ENCODE data around the gene ZNF177.

Gene ZNF177

GRCh38 chr19:9353011-9353410, 9.8 kb upstream of the ZNF177 start:
- H2AFZ ChIP-seq (ENCODE audit: low read length) = no peak overlapping the region
- no peaks in the 10 kb centered on the region for H3K36me3 ChIP-seq (ENCODE audit: insufficient read depth, low read length)
- H3K9ac ChIP-seq (ENCODE audit: low read depth, low read length, poor library complexity, severe bottlenecking) = no peak overlapping the region
- TF ChIP-seq, protein P1, sequence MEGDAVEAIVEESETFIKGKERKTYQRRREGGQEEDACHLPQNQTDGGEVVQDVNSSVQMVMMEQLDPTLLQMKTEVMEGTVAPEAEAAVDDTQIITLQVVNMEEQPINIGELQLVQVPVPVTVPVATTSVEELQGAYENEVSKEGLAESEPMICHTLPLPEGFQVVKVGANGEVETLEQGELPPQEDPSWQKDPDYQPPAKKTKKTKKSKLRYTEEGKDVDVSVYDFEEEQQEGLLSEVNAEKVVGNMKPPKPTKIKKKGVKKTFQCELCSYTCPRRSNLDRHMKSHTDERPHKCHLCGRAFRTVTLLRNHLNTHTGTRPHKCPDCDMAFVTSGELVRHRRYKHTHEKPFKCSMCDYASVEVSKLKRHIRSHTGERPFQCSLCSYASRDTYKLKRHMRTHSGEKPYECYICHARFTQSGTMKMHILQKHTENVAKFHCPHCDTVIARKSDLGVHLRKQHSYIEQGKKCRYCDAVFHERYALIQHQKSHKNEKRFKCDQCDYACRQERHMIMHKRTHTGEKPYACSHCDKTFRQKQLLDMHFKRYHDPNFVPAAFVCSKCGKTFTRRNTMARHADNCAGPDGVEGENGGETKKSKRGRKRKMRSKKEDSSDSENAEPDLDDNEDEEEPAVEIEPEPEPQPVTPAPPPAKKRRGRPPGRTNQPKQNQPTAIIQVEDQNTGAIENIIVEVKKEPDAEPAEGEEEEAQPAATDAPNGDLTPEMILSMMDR (conservative IDR thresholded peaks at IDR 0.05; ENCODE audit: low read length) = no peak
- no peak for TF ChIP-seq EZH2phosphoT487 (IDR thresholded peaks at IDR 0.05; ENCODE audit: borderline replicate concordance)
- H3K9me2 ChIP-seq (replicated peaks; ENCODE audit: low read depth, low read length) = no peaks in the 10 kb centered on the region
- no peaks in the 10 kb centered on the region for H3K9me3 ChIP-seq (ENCODE audit: insufficient read depth, low read depth, low read length)
- H3K27me3 ChIP-seq (ENCODE audit: insufficient read depth, low read length, poor library complexity, severe bottlenecking) = no peaks in the 10 kb centered on the region
- no peak overlapping the region for H3K4me3 ChIP-seq (ENCODE audit: low read length, poor library complexity, severe bottlenecking)
- H3K4me2 ChIP-seq (ENCODE audit: low read depth, low read length, poor library complexity, severe bottlenecking) = no peak overlapping the region
- no peaks in the 10 kb centered on the region for H3F3A ChIP-seq (ENCODE audit: low read depth)
- no peaks in the 10 kb centered on the region for H4K20me1 ChIP-seq (ENCODE audit: insufficient read depth, low read length, poor library complexity, severe bottlenecking)
- no peaks in the 10 kb centered on the region for H3K79me2 ChIP-seq (ENCODE audit: insufficient read depth, low read length)
- no peaks in the 10 kb centered on the region for H3K4me1 ChIP-seq (ENCODE audit: insufficient read depth, low read length, poor library complexity, severe bottlenecking)

GRCh38 chr19:9354651-9355050, 8.2 kb upstream of the ZNF177 start:
- no peaks in the 10 kb centered on the region for H3K27me3 ChIP-seq (ENCODE audit: insufficient read depth, low read length, poor library complexity, severe bottlenecking)
- H3K4me3 ChIP-seq (ENCODE audit: low read length, poor library complexity, severe bottlenecking) = no peak overlapping the region
- H3K9me3 ChIP-seq (ENCODE audit: insufficient read depth, low read depth, low read length) = no peaks in the 10 kb centered on the region
- no peaks in the 10 kb centered on the region for H3K4me1 ChIP-seq (ENCODE audit: insufficient read depth, low read length, poor library complexity, severe bottlenecking)
- H3K4me2 ChIP-seq (ENCODE audit: low read depth, low read length, poor library complexity, severe bottlenecking) = no peak overlapping the region
- no peaks in the 10 kb centered on the region for H3K9me2 ChIP-seq (replicated peaks; ENCODE audit: low read depth, low read length)
- H3F3A ChIP-seq (ENCODE audit: low read depth) = no peaks in the 10 kb centered on the region
- H2AFZ ChIP-seq (ENCODE audit: low read length) = no peak overlapping the region
- TF ChIP-seq, protein P1 (conservative IDR thresholded peaks at IDR 0.05; ENCODE audit: low read length) = no peak
- no peak for TF ChIP-seq EZH2phosphoT487 (IDR thresholded peaks at IDR 0.05; ENCODE audit: borderline replicate concordance)
- H3K36me3 ChIP-seq (ENCODE audit: insufficient read depth, low read length) = no peaks in the 10 kb centered on the region
- H4K20me1 ChIP-seq (ENCODE audit: insufficient read depth, low read length, poor library complexity, severe bottlenecking) = no peaks in the 10 kb centered on the region
- no peaks in the 10 kb centered on the region for H3K79me2 ChIP-seq (ENCODE audit: insufficient read depth, low read length)
- H3K9ac ChIP-seq (ENCODE audit: low read depth, low read length, poor library complexity, severe bottlenecking) = no peak overlapping the region

DNA sequence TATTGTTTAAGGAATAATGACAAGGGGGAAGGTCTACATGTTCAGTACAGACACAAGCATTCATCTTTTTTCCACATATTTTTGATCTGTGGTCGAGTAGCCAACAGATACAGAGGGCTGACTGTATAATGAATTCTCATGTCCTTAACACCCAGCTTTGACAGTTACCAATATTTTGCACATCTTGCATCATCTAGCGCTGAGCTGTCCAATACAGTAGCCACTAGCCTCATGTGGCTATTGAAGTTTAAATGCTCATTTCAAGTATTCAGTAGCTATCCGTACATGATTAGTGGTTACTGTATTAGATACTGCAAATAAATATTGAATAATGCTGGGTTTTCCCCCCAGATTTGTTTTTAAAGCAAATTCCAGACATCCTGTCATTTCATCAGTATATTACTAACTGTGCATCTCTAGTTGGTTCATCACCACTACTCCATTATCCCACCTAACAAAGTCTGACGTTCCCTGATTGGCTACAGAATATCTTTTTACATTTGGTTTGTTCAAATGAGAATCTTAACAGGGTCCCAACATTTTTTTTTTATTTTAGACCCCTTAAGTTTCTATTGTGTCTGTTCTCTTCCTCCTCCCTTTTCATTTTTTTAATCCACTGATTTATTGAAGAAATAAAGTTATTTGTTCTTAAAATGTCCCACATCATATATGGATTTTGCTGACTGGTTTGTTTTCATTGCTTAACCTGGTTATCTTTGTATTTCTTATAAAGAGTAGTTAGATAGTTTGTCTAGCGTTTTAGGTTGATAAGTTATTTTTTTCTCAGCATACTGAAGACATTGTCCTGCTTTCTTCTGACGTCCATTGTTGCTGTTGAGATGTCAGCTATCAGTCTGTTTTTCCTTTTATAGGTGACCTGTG, 8.2 kb downstream of the ZNF177 start:
- Histone ChIP-seq H3K27me3 (ENCODE audit: insufficient read depth, low read length, poor library complexity, severe bottlenecking) (no peaks in the 10 kb centered on the region), H3K9me2 (replicated peaks; ENCODE audit: low read depth, low read length) (no peaks in the 10 kb centered on the region), H3K4me2 (ENCODE audit: low read depth, low read length, poor library complexity, severe bottlenecking) (no peak overlapping the region), H3K79me2 (ENCODE audit: insufficient read depth, low read length) (no peaks in the 10 kb centered on the region), H3K9ac (ENCODE audit: low read depth, low read length, poor library complexity, severe bottlenecking) (no peak overlapping the region), H2AFZ (ENCODE audit: low read length) (no peak overlapping the region), H3K36me3 (ENCODE audit: insufficient read depth, low read length) (no peaks in the 10 kb centered on the region), H3K4me3 (ENCODE audit: low read length, poor library complexity, severe bottlenecking) (no peak overlapping the region), H3K9me3 (ENCODE audit: insufficient read depth, low read depth, low read length) (peaks cover 5% of the 10 kb centered on the region; the same call in 1 of the 2 replicates), H3K4me1 (ENCODE audit: insufficient read depth, low read length, poor library complexity, severe bottlenecking) (no peaks in the 10 kb centered on the region), H3F3A (ENCODE audit: low read depth) (no peaks in the 10 kb centered on the region), H4K20me1 (ENCODE audit: insufficient read depth, low read length, poor library complexity, severe bottlenecking) (no peaks in the 10 kb centered on the region)
- TF ChIP-seq, protein P1 (conservative IDR thresholded peaks at IDR 0.05; ENCODE audit: low read length) = no peak
- TF ChIP-seq EZH2phosphoT487 (IDR thresholded peaks at IDR 0.05; ENCODE audit: borderline replicate concordance) = no peak
